Adrenal gland (tissue), 12 donors: Measurements from ENCODE around the gene TBCE. TPM values are rescaled to one million over a fixed set of nuclear protein-coding genes. Genes with fewer than 3 reads are reported as not detected.

ENCODE experiments used
- DNase-seq, 7 donors: peaks; one replicate each; pipeline ENCODE4 v3.0.0-alpha.2; 2019 to 2020
- H3K27ac ChIP-seq, 5 donors: fragments of 200-600 bp; sonication (generic) in 4 of 5; 1 replicate in 3 of 5; 2 replicates in 2 of 5; pipeline versions ENCODE4 v1.5.1 to v1.8.0; 2016 to 2020; ENCODE audit warnings: mild to moderate bottlenecking in 1 of 5
- H3K27me3 ChIP-seq: fragments of 200-600 bp; 2 replicates; pipeline ENCODE4 v1.8.0; 2021
- H3K36me3 ChIP-seq, 2 donors: fragments of 200-600 bp; replicated peaks in 1 of 2; 1 replicate in 1 of 2; 2 replicates in 1 of 2; pipeline versions ENCODE4 v1.5.1 to v1.8.0; 2018 to 2022
- H3K4me1 ChIP-seq, 2 donors: fragments of 200-600 bp; replicated peaks in 1 of 2; 1 replicate in 1 of 2; 2 replicates in 1 of 2; pipeline versions ENCODE4 v1.5.1 to v1.8.0; 2018 to 2021
- H3K4me3 ChIP-seq, 4 donors: fragments of 200-600 bp; sonication (generic) in 3 of 4; one replicate each; pipeline ENCODE4 v1.5.1; 2016 to 2018
- H3K9me3 ChIP-seq, 3 donors: fragments of 200-600 bp; sonication (generic) in 1 of 3; replicated peaks in 1 of 3; 1 replicate in 2 of 3; 2 replicates in 1 of 3; pipeline versions ENCODE4 v1.5.1 to v1.8.0; 2016 to 2021
- CTCF ChIP-seq, 6 experiments: fragments of 450-650 bp in 4 of 6; fragments of 200-600 bp in 2 of 6; sonication (generic) in 1 of 6; IDR thresholded peaks; 1 replicate in 5 of 6; 2 replicates in 1 of 6; pipeline versions ENCODE4 v1.5.1 to v1.8.0; 2016 to 2021; ENCODE audit warnings: antibody characterized with exemption in 6 of 6, mild to moderate bottlenecking in 2 of 6, moderate library complexity in 1 of 6
- POLR2A ChIP-seq, 2 donors: fragments of 450-650 bp; IDR thresholded peaks; one replicate each; pipeline ENCODE4 v1.6.1; 2017; ENCODE audit warnings: antibody characterized with exemption in 2 of 2, mild to moderate bottlenecking in 2 of 2, moderate library complexity in 1 of 2
- WGBS, 4 donors: extraction: QIAGEN DNeasy Blood & Tissue Kit in 2 of 4; methylation state at CpG; one replicate each; pipeline versions ENCODE4 v1.1.5 to v1.1.7; 2013 to 2017; 5-methylcytosine and 5-hydroxymethylcytosine counted together
- intact Hi-C, 2 donors: fragments of 100-400 bp; cut with DNase I; formaldehyde crosslinking; loops; one replicate each; pipeline versions ENCODE4 v1.14.1 to v1.15.0; 2022 to 2023
- polyA plus RNA-seq, 3 donors: library from polyadenylated mRNA; stranded (reverse); fragments of 200-250 nt in 2 of 3; fragments of 350-450 nt in 1 of 3; fragmentation: Illumina TruSeq in 1 of 3; extraction: RNeasy Lipid Tissue Mini Kit (QIAGEN cat#74804) in 1 of 3; gene quantifications; one replicate each; pipeline ENCODE4 v1.2.3, GENCODE V29; 2013 to 2014
- total RNA-seq, 9 donors: library from RNA; depleted of rRNA in 4 of 9; stranded (reverse); fragments of >200 nt in 4 of 9; fragments of 120-200 nt in 1 of 9; fragmentation: NEBNext Ultra II Directional in 1 of 9; extraction: Animal tissue kit (Norgen Biotek cat#: 25700) in 1 of 9; gene quantifications; one replicate each; pipeline versions ENCODE4 v1.1.0 to v1.2.4, GENCODE V29; 2013 to 2023
- donor health status: healthy with polysubstance abuse.
- donor health status: Bipolar disorder and iron deficiency.
- donor health status: DM: yes; HTN: yes; CAD: no.
- donor health status: DM: no; HTN: no; CAD: no.
- donor health status: DM: no; HTN: no; CAD: no.
- donor health status: DM: yes; HTN: yes; CAD: no.

The TBCE gene
- total and polyA plus RNA-seq, 12 donors, result 14.7 to 67.2 (median 25.7) TPM

GRCh38 chr1:235491644-235492043 is 124.4 kb downstream of the TBCE start:
- WGBS, 4 donors, result 68 to 74% (median 69%) methylated on average over 3 of the region's 3 CpGs
- Histone ChIP-seq H3K9me3 (no peaks in the 10 kb centered on the region), H3K4me1 (no peaks in the 10 kb centered on the region), H3K27me3 (no peaks in the 10 kb centered on the region), H3K36me3 (peaks cover 0 to 11% of the 10 kb centered on the region in 2 donors), H3K27ac (no peak overlapping the region), H3K4me3 (no peak overlapping the region)
- no peak for TF ChIP-seq CTCF (IDR thresholded peaks at IDR 0.05)
- no peak for TF ChIP-seq POLR2A (IDR thresholded peaks at IDR 0.05)
- intact Hi-C loops, result no loop called here
- no peak for DNase-seq

GRCh38 chr1:235494531-235494930 is 127.3 kb downstream of the TBCE start:
- Histone ChIP-seq H3K36me3 (peaks cover 0 to 11% of the 10 kb centered on the region in 2 donors), H3K9me3 (no peaks in the 10 kb centered on the region), H3K27ac (no peak overlapping the region), H3K27me3 (no peaks in the 10 kb centered on the region), H3K4me3 (no peak overlapping the region), H3K4me1 (no peaks in the 10 kb centered on the region)
- DNase-seq, result no peak
- intact Hi-C loops, result no loop called here
- 90 to 94% (median 91%) methylated on average over 9 of the region's 9 CpGs for WGBS, 4 donors
- TF ChIP-seq POLR2A (IDR thresholded peaks at IDR 0.05) (no peak), CTCF (IDR thresholded peaks at IDR 0.05) (no peak)

- Histone ChIP-seq H3K36me3 (peaks cover 0 to 11% of the 10 kb centered on the region in 2 donors), H3K27me3 (no peaks in the 10 kb centered on the region), H3K4me1 (no peaks in the 10 kb centered on the region), H3K4me3 (no peak overlapping the region), H3K9me3 (no peaks in the 10 kb centered on the region), H3K27ac (no peak overlapping the region)
- intact Hi-C loops, result no loop called here
- 97 to 99% (median 97%) methylated on average over 5 of the region's 5 CpGs for WGBS, 4 donors
- TF ChIP-seq CTCF (IDR thresholded peaks at IDR 0.05), result no peak
- TF ChIP-seq POLR2A (IDR thresholded peaks at IDR 0.05), result no peak
- DNase-seq, result no peak
Observed at GRCh38 chr1:235495030-235495429, 127.8 kb downstream of the TBCE start.

GRCh38 chr1:235495551-235495950 is 128.3 kb downstream of the TBCE start:
- H3K27me3 ChIP-seq, result no peaks in the 10 kb centered on the region
- no peak overlapping the region for H3K4me3 ChIP-seq
- H3K9me3 ChIP-seq, result no peaks in the 10 kb centered on the region
- DNase-seq, result no peak
- peaks cover 0 to under 1% of the 10 kb centered on the region in 2 donors for H3K4me1 ChIP-seq
- intact Hi-C loops, result no loop called here
- H3K27ac ChIP-seq, result no peak overlapping the region
- WGBS, 4 donors, result 60 to 73% (median 64%) methylated on average over 2 of the region's 2 CpGs
- TF ChIP-seq POLR2A (IDR thresholded peaks at IDR 0.05), result no peak
- TF ChIP-seq CTCF (IDR thresholded peaks at IDR 0.05), result no peak
- H3K36me3 ChIP-seq, result peaks cover 0 to 11% of the 10 kb centered on the region in 2 donors
